Activated T-helper 1 cell treated with anti-CD3 and anti-CD28 coated beads, Interleukin-12 subunit alpha, Interleukin-12 subunit beta, Interleukin-2, Interleukin-4 antibody, amounts not matched to agents 30 ng/mL and 10 ng/mL and 1 ng/mL, durations not matched to agents 14 hours and 24 hours and 36 hours (primary cell): ENCODE measurements around the gene TIMM10B. TPM values are rescaled to one million over a fixed set of nuclear protein-coding genes. Genes with fewer than 3 reads are reported as not detected.
A peak's percentile ranks its signal among the peaks of the same experiment; 100 is the strongest.

Experiments
- DNase-seq: peaks from one replicate; pipeline ENCODE4 v3.0.0; 2021; ENCODE audit warnings: low spot score
- H3K27ac Mint-ChIP-seq: one replicate; pipeline ENCODE4 v1.8.0; 2021; ENCODE audit warnings: mild to moderate bottlenecking, mixed read lengths
- H3K27me3 Mint-ChIP-seq: one replicate; pipeline ENCODE4 v1.8.0; 2022; ENCODE audit warnings: mild to moderate bottlenecking, moderate library complexity, mixed read lengths; ENCODE audit not compliant: insufficient read depth
- H3K36me3 Mint-ChIP-seq: one replicate; pipeline ENCODE4 v1.8.0; 2021; ENCODE audit warnings: low read depth, mixed read lengths
- H3K4me1 Mint-ChIP-seq: one replicate; pipeline ENCODE4 v1.8.0; 2021; ENCODE audit warnings: low read depth, mixed read lengths
- H3K4me3 Mint-ChIP-seq: one replicate; pipeline ENCODE4 v1.8.0; 2021; ENCODE audit warnings: mild to moderate bottlenecking, moderate library complexity, mixed read lengths
- H3K9me3 Mint-ChIP-seq: one replicate; pipeline ENCODE4 v1.8.0; 2021; ENCODE audit warnings: mixed read lengths
- intact Hi-C: fragments of 100-400 bp; cut with micrococcal nuclease; formaldehyde crosslinking; loops from one replicate; pipeline ENCODE4 v1.15.1; 2024
- total RNA-seq: library from RNA; stranded (reverse); gene quantifications from 2 replicates; pipeline ENCODE4 v1.2.3, GENCODE V29; 2022

Gene TIMM10B
- total RNA-seq, 1 donor from 2014 or later = 42.7 TPM

- Mint-ChIP-seq H3K27ac (no peak overlapping the region), H3K9me3 (no peaks in the 10 kb centered on the region), H3K27me3 (peaks cover 2% of the 10 kb centered on the region), H3K36me3 (no peaks in the 10 kb centered on the region), H3K4me1 (no peaks in the 10 kb centered on the region), H3K4me3 (no peak overlapping the region)
- intact Hi-C loops = no loop called here
- DNase-seq = no peak
Measured at GRCh38 chr11:6455070-6455469, 26.2 kb upstream of the TIMM10B start.

DNA sequence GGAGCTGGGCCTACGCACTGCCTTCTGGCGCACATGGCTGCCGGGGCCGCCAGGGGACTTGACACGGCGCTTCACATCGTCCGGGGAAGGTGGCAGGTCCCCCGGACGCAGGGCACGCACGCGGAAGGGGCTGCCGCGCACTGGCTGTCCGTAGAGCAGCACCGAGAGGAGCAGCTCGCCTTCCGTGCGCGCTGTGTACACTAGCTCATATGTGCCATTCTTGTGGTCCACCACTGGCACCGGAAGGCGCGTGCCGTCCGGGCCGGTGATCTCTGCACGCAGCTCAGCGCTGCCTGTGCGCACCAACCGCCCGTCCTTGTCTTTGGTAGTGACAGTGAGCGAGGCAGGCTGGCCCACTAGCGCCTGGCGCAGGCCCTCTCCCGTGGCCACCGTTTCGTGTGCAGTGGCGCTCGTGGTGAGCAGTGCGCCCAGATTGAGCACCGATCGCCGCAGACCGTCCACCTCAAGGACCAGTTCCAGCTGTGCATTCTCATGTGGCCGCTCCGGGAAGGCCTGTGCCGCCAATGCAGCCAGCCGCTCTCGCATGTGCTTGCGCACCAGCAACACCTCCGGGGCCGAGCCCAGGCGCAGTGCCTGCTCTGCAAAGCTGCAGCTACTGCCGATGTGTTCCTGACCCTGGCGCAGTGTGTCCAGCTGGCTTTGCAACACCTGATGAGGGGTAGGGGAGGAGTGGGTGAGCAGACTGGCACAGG lies 24.8 kb upstream of the TIMM10B start:
- no peaks in the 10 kb centered on the region for H3K4me1 Mint-ChIP-seq
- H3K9me3 Mint-ChIP-seq = no peaks in the 10 kb centered on the region
- no peak overlapping the region for H3K4me3 Mint-ChIP-seq

GRCh38 chr11:6457581-6458320 lies 23.6 kb upstream of the TIMM10B start:
- no peak for DNase-seq
- intact Hi-C loops = no loop called here
- no peaks in the 10 kb centered on the region for H3K4me1 Mint-ChIP-seq
- no peaks in the 10 kb centered on the region for H3K9me3 Mint-ChIP-seq
- no peak overlapping the region for H3K27ac Mint-ChIP-seq
- peaks cover 2% of the 10 kb centered on the region for H3K27me3 Mint-ChIP-seq
- H3K36me3 Mint-ChIP-seq = no peaks in the 10 kb centered on the region
- no peak overlapping the region for H3K4me3 Mint-ChIP-seq

More for the DNA sequence above, 24.8 kb upstream of the TIMM10B start:
- intact Hi-C loops = no loop called here
- H3K27me3 Mint-ChIP-seq = peaks cover 2% of the 10 kb centered on the region
- H3K27ac Mint-ChIP-seq = no peak overlapping the region
- no peak for DNase-seq
- H3K36me3 Mint-ChIP-seq = no peaks in the 10 kb centered on the region

GRCh38 chr11:6458352-6459098 lies 22.8 kb upstream of the TIMM10B start:
- Mint-ChIP-seq H3K9me3 (no peaks in the 10 kb centered on the region), H3K4me3 (no peak overlapping the region), H3K27me3 (peaks cover 2% of the 10 kb centered on the region), H3K36me3 (no peaks in the 10 kb centered on the region), H3K27ac (no peak overlapping the region), H3K4me1 (no peaks in the 10 kb centered on the region)
- intact Hi-C loops = no loop called here
- no peak for DNase-seq

- H3K27ac Mint-ChIP-seq = no peak overlapping the region
- no peaks in the 10 kb centered on the region for H3K4me1 Mint-ChIP-seq
- no peaks in the 10 kb centered on the region for H3K9me3 Mint-ChIP-seq
- H3K4me3 Mint-ChIP-seq = no peak overlapping the region
- peaks cover 3% of the 10 kb centered on the region for H3K27me3 Mint-ChIP-seq
- intact Hi-C loops = no loop called here
- no peaks in the 10 kb centered on the region for H3K36me3 Mint-ChIP-seq
- no peak for DNase-seq
Measured at GRCh38 chr11:6459099-6459450, 22.2 kb upstream of the TIMM10B start.

- no peaks in the 10 kb centered on the region for H3K36me3 Mint-ChIP-seq
- no peak for DNase-seq
- H3K4me1 Mint-ChIP-seq = peaks cover 9% of the 10 kb centered on the region
- intact Hi-C loops = no loop called here
- H3K9me3 Mint-ChIP-seq = no peaks in the 10 kb centered on the region
- no peak overlapping the region for H3K27ac Mint-ChIP-seq
- peaks cover 10% of the 10 kb centered on the region for H3K27me3 Mint-ChIP-seq
- no peak overlapping the region for H3K4me3 Mint-ChIP-seq
Measured at GRCh38 chr11:6468712-6469495, 12.4 kb upstream of the TIMM10B start.

DNA sequence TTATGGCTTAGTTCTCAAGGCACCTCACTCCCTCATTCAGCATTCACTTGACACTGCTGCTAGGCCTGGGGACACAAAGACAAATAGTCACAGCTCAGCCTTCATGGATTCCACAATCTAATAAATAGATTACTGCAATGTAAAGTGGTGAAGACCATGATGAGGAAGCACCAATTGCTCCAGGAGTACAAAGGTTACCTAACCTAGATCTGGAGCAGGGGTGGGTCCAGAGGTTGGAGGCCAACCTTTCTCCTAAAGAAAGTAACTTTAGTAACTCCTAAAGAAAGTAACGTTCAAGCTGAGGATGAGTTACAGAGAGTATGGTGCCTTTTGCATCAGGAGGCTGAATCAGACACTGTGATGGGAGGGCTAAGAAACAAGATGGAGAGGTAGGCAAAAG lies 11.7 kb upstream of the TIMM10B start:
- intact Hi-C loops = no loop called here
- no peak for DNase-seq
- no peaks in the 10 kb centered on the region for H3K9me3 Mint-ChIP-seq
- H3K27ac Mint-ChIP-seq = no peak overlapping the region
- no peaks in the 10 kb centered on the region for H3K36me3 Mint-ChIP-seq
- H3K4me3 Mint-ChIP-seq = no peak overlapping the region
- H3K4me1 Mint-ChIP-seq = peaks cover 9% of the 10 kb centered on the region
- H3K27me3 Mint-ChIP-seq = peaks cover 10% of the 10 kb centered on the region

- Mint-ChIP-seq H3K9me3 (no peaks in the 10 kb centered on the region), H3K36me3 (peaks cover 10% of the 10 kb centered on the region), H3K27me3 (peaks cover 7% of the 10 kb centered on the region), H3K4me3 (peak overlapping the region; percentile 66), H3K27ac (no peak overlapping the region), H3K4me1 (peaks cover 9% of the 10 kb centered on the region)
- intact Hi-C loops = loop anchor here (2.0 kb wide), 2 partner anchors 94 to 210 kb away; partner anchors contain the start of gene MRPL17
- DNase-seq = no peak
Measured at GRCh38 chr11:6472934-6473333, 8.4 kb upstream of the TIMM10B start.

DNA sequence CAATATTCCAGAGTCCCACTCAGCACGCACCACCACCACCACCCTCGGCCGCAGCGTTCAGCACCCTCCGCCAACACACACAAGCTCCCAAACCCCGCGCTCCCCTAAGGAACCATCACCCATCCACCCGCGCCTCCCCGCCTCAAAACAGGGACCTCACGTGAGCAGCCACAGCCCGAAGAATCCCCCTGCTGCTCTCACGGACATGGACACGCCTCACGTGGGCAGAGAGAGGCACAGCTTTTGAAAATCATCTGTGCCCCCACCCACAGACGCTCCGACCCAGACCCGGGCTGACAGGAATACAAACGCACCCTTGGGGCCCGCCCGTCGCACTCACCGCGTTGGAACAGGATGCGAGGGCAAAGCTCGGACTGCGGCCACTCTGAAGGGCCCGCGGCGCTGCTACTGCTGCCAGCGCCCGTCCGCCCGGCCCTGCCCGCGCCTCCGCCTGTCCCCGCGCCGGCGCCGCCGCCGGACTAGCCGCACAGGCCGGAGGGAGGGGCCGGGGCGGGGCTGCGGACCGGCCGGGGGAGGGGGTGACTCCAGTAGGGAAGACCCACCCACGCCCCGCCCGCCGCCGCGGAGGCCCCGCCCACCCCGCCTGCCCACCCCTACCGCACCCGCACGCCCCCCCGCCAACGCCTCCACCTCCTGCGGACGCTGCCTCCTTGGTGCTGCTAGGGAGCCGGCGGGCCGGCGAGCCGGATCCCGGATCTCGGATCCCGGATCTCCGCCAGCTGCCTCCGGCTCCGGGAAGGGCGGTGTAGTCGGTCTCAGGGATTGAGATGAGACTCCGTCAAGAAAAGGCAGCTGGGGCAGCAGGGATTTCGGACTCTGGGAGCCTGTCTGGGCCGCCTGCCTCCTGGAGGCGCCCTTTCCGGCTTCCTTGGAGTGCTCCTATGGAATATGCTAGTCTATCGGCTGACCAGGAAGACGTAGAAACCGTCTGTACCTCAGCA lies 7.6 kb upstream of the TIMM10B start, which contains the start of gene TRIM3:
Gene TRIM3, minus strand, starts transcription at position 491 of the 962 bp plus-strand sequence. CDS start 8,246 bp downstream, outside the sequence.
- Mint-ChIP-seq H3K9me3 (no peaks in the 10 kb centered on the region), H3K4me1 (peaks cover 9% of the 10 kb centered on the region)

DNA sequence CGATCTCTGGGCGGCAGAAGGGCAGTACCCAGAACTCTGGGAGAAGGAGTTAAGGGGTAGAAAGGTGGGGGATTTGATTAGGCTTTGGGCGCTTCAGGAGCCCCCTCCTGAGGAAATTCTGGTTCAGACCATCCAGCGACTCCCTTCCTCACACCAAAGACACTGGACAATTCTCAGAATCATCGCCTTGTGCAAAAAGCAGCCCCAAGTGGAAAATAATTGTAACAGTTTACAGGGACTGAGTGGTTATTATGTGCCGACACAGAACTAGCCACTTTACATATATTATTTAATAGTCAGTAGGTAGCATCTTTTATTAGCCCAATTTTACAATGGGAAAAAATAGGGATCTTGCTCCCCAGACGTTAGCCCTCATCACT lies 6.9 kb upstream of the TIMM10B start:
- H3K27me3 Mint-ChIP-seq = peaks cover 7% of the 10 kb centered on the region
- DNase-seq = no peak
- H3K9me3 Mint-ChIP-seq = no peaks in the 10 kb centered on the region
- intact Hi-C loops = no loop called here
- H3K36me3 Mint-ChIP-seq = peaks cover 19% of the 10 kb centered on the region
- H3K4me3 Mint-ChIP-seq = peak overlapping the region; percentile 72
- no peak overlapping the region for H3K27ac Mint-ChIP-seq
- peaks cover 16% of the 10 kb centered on the region for H3K4me1 Mint-ChIP-seq

More for the DNA sequence above, 7.6 kb upstream of the TIMM10B start, which contains the start of gene TRIM3:
- H3K27me3 Mint-ChIP-seq = peaks cover 7% of the 10 kb centered on the region
- peak within 1 kb of the TSS; percentile 36 for H3K27ac Mint-ChIP-seq
- DNase-seq = peak; percentile 52
- H3K4me3 Mint-ChIP-seq = peak within 1 kb of the TSS; percentile 78
- peaks cover 14% of the 10 kb centered on the region for H3K36me3 Mint-ChIP-seq
- intact Hi-C loops = loop anchor here (2.0 kb wide), 2 partner anchors 95 to 209 kb away; partner anchors contain the start of gene MRPL17

GRCh38 chr11:6474806-6475500 lies 6.3 kb upstream of the TIMM10B start:
- no peak overlapping the region for H3K27ac Mint-ChIP-seq
- no peak for DNase-seq
- H3K9me3 Mint-ChIP-seq = no peaks in the 10 kb centered on the region
- H3K36me3 Mint-ChIP-seq = peaks cover 21% of the 10 kb centered on the region
- intact Hi-C loops = no loop called here
- H3K27me3 Mint-ChIP-seq = peaks cover 7% of the 10 kb centered on the region
- H3K4me3 Mint-ChIP-seq = no peak overlapping the region
- peaks cover 21% of the 10 kb centered on the region for H3K4me1 Mint-ChIP-seq
